Vagina (tissue), 2 donors: ENCODE measurements around the gene KANSL1L. TPM values are rescaled to one million over a fixed set of nuclear protein-coding genes. Genes with fewer than 3 reads are reported as not detected.

Experiments used
- DNase-seq, 2 donors: peaks; one replicate each; pipeline ENCODE4 v3.0.0-alpha.2; 2017; ENCODE audit errors: extremely low spot score in 2 of 2
- H3K27ac ChIP-seq: fragments of 200-600 bp; sonication (generic); one replicate; pipeline ENCODE4 v1.5.1; 2019
- H3K27me3 ChIP-seq: fragments of 200-600 bp; sonication (generic); one replicate; pipeline ENCODE4 v1.5.1; 2019
- H3K36me3 ChIP-seq, 2 donors: fragments of 200-600 bp; sonication (generic); one replicate each; pipeline ENCODE4 v1.5.1; 2017 to 2019
- H3K4me1 ChIP-seq: fragments of 200-600 bp; sonication (generic); one replicate; pipeline ENCODE4 v1.5.1; 2019
- H3K4me3 ChIP-seq, 2 donors: fragments of 200-600 bp; sonication (generic); 1 replicate in 1 of 2; 2 replicates in 1 of 2; pipeline ENCODE4 v1.5.1; 2016 to 2019
- H3K9me3 ChIP-seq: fragments of 200-600 bp; sonication (generic); one replicate; pipeline ENCODE4 v1.5.1; 2019
- CTCF ChIP-seq, 3 experiments: fragments of 450-650 bp in 2 of 3; fragments of 200-600 bp in 1 of 3; sonication (generic) in 1 of 3; IDR thresholded peaks; one replicate each; pipeline ENCODE4 v1.5.1; 2017 to 2019; ENCODE audit warnings: antibody characterized with exemption in 3 of 3, mild to moderate bottlenecking in 2 of 3, moderate library complexity in 2 of 3
- POLR2A ChIP-seq, 2 donors: fragments of 450-650 bp; IDR thresholded peaks; one replicate each; pipeline ENCODE4 v1.6.1; 2017; ENCODE audit warnings: antibody characterized with exemption in 2 of 2, mild to moderate bottlenecking in 2 of 2, moderate library complexity in 2 of 2
- POLR2AphosphoS5 ChIP-seq, 2 donors: sonication (generic); formaldehyde crosslinking; IDR thresholded peaks; one replicate each; pipeline ENCODE4 v1.9.0; 2017; ENCODE audit warnings: antibody characterized with exemption in 2 of 2, mild to moderate bottlenecking in 2 of 2, low read depth in 1 of 2; ENCODE audit not compliant: insufficient read depth in 1 of 2
- intact Hi-C: fragments of 100-400 bp; cut with DNase I; formaldehyde crosslinking; loops from one replicate; pipeline ENCODE4 v1.15.1; 2023
- total RNA-seq: library from RNA; depleted of rRNA; stranded (reverse); fragments of >200 nt; gene quantifications from one replicate; pipeline ENCODE4 v1.2.3, GENCODE V29; 2016

Gene KANSL1L
- total RNA-seq, 1 donor from 2014 or later, result 29.7 TPM

DNA sequence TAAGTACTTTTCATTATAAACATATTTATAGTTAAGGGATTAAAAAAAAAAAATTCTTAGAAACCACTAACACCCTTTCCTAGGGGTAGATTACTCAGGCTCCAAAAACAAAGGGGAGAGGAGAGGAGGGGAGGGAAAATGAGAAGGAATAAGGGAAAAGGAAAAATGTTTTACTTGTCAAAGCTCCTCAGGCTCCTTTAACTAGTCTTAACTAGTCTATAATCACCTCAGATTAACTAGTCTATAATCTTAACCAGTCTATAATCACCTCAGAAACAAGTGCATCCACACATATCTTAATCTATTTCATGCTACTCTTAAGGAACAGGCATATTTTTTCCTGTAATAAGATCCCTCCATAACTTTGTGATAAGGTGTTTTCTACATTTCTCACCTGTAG, 76.4 kb downstream of the KANSL1L start:
- Histone ChIP-seq H3K4me3 (no peak overlapping the region), H3K4me1 (no peaks in the 10 kb centered on the region), H3K27ac (no peak overlapping the region), H3K36me3 (no peaks in the 10 kb centered on the region), H3K9me3 (no peaks in the 10 kb centered on the region), H3K27me3 (no peaks in the 10 kb centered on the region)
- no peak for TF ChIP-seq CTCF (IDR thresholded peaks at IDR 0.05)
- DNase-seq, result no peak
- intact Hi-C loops, result no loop called here

GRCh38 chr2:210092791-210093190, 78.4 kb downstream of the KANSL1L start:
- TF ChIP-seq CTCF (IDR thresholded peaks at IDR 0.05) (no peak), POLR2A (IDR thresholded peaks at IDR 0.05) (no peak), POLR2AphosphoS5 (IDR thresholded peaks at IDR 0.05; ENCODE audit: insufficient read depth in 1 of 2, low read depth in 1 of 2) (no peak)
- Histone ChIP-seq H3K36me3 (no peaks in the 10 kb centered on the region), H3K9me3 (no peaks in the 10 kb centered on the region), H3K4me1 (no peaks in the 10 kb centered on the region), H3K27ac (no peak overlapping the region), H3K27me3 (no peaks in the 10 kb centered on the region), H3K4me3 (no peak overlapping the region)
- DNase-seq, result no peak
- intact Hi-C loops, result no loop called here

DNA sequence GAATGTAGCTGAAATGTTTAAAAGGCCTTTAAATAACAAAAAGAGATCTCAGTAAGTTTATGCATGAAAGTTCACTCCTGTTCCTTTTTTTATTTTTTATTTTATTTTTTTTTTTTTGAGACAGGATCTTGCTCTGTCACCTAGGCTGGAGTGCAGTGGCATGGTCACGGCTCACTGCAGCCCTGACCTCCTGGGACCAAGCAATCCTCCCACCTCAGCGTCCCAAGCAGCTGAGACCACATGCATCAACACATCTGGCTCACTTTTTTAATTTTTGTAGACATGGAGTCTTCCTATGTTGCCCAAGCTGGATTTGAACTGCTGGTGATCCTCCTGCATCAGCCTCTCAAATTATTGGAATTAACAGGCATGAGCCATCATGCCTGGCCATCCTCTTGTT, 84.3 kb downstream of the KANSL1L start:
- H3K27me3 ChIP-seq, result no peaks in the 10 kb centered on the region
- H3K27ac ChIP-seq, result no peak overlapping the region
- H3K4me1 ChIP-seq, result no peaks in the 10 kb centered on the region
- H3K9me3 ChIP-seq, result no peaks in the 10 kb centered on the region
- intact Hi-C loops, result no loop called here
- no peaks in the 10 kb centered on the region for H3K36me3 ChIP-seq
- no peak overlapping the region for H3K4me3 ChIP-seq
- no peak for TF ChIP-seq POLR2A (IDR thresholded peaks at IDR 0.05)
- no peak for TF ChIP-seq CTCF (IDR thresholded peaks at IDR 0.05)
- TF ChIP-seq POLR2AphosphoS5 (IDR thresholded peaks at IDR 0.05; ENCODE audit: insufficient read depth in 1 of 2, low read depth in 1 of 2), result no peak
- no peak for DNase-seq

DNA sequence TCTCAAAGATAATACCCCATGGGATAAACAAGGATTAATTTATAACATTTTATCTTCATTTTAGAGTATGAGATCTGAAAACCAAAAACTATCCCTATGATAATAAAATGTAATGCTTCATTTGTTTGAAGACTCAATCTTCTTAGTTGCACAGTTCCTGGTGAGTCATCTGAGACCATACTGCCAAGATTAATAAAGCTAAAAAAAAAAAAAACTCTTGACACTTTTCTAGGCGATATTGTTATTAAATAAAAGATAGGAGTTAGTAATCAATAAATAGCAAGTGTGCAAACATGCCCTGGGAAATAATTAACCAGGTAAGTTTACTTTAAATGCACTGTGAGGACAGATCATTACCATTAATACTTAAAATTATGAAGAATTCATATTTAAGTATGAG, 84.9 kb downstream of the KANSL1L start:
- H3K4me3 ChIP-seq, result no peak overlapping the region
- no peaks in the 10 kb centered on the region for H3K36me3 ChIP-seq
- H3K27ac ChIP-seq, result no peak overlapping the region
- TF ChIP-seq CTCF (IDR thresholded peaks at IDR 0.05) (no peak), POLR2A (IDR thresholded peaks at IDR 0.05) (no peak), POLR2AphosphoS5 (IDR thresholded peaks at IDR 0.05; ENCODE audit: insufficient read depth in 1 of 2, low read depth in 1 of 2) (no peak)
- DNase-seq, result no peak
- no peaks in the 10 kb centered on the region for H3K9me3 ChIP-seq
- H3K4me1 ChIP-seq, result no peaks in the 10 kb centered on the region
- H3K27me3 ChIP-seq, result no peaks in the 10 kb centered on the region
- intact Hi-C loops, result no loop called here

DNA sequence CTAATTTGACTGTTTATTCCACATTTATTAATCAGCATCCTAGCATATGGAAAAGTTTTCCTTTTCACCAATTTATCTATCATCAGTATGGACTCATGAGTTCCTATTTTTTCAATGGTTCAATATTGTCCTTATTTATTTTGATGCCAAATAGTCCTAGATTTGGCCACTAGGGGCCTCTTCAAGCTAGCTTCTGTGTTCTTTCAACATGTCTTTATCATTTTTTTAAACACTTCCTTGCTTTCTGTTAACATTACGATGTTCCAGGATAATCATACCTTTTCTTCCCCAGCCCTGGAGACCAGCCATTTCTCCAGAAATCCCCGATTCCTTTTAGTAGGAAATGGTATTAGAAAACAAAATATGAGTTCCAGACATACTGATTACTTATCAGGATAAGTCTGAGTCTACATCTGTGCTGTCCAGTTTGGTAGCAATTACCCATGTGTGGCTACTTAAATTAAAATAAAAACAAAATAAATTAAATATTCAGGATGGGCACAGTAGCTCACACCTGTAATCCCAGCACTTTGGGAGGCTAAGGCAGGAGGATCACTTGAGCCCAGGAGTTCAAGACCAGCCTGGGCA, 98.2 kb downstream of the KANSL1L start:
- intact Hi-C loops, result no loop called here

More for the DNA sequence above, 98.2 kb downstream of the KANSL1L start:
- no peak overlapping the region for H3K27ac ChIP-seq
- TF ChIP-seq POLR2A (IDR thresholded peaks at IDR 0.05) (no peak), CTCF (IDR thresholded peaks at IDR 0.05) (peak in 1 of 3 experiments; percentile 16)
- H3K9me3 ChIP-seq, result no peaks in the 10 kb centered on the region
- H3K36me3 ChIP-seq, result no peaks in the 10 kb centered on the region
- DNase-seq, result no peak
- H3K4me3 ChIP-seq, result no peak overlapping the region
- H3K27me3 ChIP-seq, result no peaks in the 10 kb centered on the region
- H3K4me1 ChIP-seq, result no peaks in the 10 kb centered on the region
